ENCODE measurements around the gene WWP2.
"Not testable (repeated sequence)": the region's sequence is repeated elsewhere in the genome, so short reads cannot be mapped to it uniquely, and the experiment has no call there.

Gene WWP2

DNA sequence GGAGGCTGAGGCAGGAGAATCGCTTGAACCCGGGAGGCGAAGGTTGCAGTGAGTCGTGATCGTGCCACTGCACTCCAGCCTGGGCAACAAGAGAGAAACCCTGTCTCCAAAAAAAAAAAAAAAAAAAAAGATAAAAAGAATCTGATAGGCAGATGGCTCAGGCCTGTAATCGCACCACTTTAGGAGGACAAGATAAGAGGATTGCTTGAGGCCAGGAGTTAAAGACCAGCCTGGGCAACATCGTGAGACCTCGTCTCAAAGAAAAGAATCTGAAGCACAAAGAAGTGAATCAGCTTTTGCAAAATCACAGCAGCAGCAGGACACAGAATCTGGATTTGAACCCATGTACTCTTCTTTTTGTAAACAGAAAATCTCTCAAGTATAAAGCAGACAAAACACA, 15.0 kb upstream of the WWP2 start:
- no peak overlapping the region for H3K4me3 ChIP-seq (replicated peaks; ENCODE audit: low read depth, low read length)
- TF ChIP-seq, protein P1, sequence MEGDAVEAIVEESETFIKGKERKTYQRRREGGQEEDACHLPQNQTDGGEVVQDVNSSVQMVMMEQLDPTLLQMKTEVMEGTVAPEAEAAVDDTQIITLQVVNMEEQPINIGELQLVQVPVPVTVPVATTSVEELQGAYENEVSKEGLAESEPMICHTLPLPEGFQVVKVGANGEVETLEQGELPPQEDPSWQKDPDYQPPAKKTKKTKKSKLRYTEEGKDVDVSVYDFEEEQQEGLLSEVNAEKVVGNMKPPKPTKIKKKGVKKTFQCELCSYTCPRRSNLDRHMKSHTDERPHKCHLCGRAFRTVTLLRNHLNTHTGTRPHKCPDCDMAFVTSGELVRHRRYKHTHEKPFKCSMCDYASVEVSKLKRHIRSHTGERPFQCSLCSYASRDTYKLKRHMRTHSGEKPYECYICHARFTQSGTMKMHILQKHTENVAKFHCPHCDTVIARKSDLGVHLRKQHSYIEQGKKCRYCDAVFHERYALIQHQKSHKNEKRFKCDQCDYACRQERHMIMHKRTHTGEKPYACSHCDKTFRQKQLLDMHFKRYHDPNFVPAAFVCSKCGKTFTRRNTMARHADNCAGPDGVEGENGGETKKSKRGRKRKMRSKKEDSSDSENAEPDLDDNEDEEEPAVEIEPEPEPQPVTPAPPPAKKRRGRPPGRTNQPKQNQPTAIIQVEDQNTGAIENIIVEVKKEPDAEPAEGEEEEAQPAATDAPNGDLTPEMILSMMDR (IDR thresholded peaks at IDR 0.05; ENCODE audit: low read depth, low read length, missing control alignments) = no peak
- DNase-seq (ENCODE audit: extremely low read depth, low read depth) = no peak

DNA sequence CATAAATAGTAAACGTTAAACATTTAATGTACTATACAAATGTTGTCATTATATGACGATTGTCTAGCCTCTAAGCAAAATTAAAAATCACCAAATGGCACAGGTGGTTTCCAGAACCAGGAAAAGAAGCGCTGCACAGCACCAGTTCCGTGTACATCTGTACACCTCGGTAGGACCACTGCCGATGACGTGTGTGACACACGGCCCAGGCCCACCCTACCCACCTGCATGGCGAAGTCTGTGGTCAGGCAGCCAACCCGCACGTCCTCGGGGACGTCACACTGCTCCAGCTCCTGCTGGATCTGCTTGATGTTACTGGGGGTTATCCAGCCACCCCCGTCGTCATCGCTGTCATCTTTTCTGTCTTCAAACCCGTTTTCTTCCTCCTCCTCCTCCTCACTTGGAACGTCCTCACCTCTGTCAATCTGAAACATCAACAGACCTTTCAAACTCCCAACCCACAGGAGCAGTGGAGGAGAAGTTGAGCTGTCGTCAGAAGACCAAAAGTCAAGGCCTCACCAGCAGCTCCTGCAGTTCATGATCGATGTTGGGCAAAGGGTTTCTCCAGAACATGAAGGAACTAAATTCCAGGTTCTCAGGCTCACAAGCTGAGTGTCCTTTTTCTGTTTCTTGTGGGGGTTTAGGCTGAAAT, 13.3 kb upstream of the WWP2 start:
- DNase-seq (ENCODE audit: extremely low read depth, low read depth) = no peak
- TF ChIP-seq, protein P1 (IDR thresholded peaks at IDR 0.05; ENCODE audit: low read depth, low read length, missing control alignments) = no peak
- H3K4me3 ChIP-seq (replicated peaks; ENCODE audit: low read depth, low read length) = no peak overlapping the region

DNA sequence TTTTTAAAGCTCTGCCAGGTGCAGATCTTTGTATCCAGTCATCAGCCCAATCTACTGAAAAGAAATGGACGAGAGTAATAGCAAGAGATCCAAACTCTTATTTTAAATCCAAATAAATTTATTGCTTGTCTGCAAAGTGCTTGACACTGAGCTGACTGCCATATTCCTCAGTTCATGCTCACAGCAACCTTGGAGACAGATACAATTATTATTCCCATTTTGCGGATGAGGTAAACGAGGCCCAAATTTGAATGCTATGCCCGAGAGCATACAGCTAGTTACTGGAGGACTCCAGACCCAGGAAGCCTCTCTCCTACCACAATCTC, 8.0 kb upstream of the WWP2 start:
- no peak for DNase-seq (ENCODE audit: extremely low read depth, low read depth)
- TF ChIP-seq, protein P1 (IDR thresholded peaks at IDR 0.05; ENCODE audit: low read depth, low read length, missing control alignments) = no peak
- H3K4me3 ChIP-seq (replicated peaks; ENCODE audit: low read depth, low read length) = peak overlapping the region; percentile 99

DNA sequence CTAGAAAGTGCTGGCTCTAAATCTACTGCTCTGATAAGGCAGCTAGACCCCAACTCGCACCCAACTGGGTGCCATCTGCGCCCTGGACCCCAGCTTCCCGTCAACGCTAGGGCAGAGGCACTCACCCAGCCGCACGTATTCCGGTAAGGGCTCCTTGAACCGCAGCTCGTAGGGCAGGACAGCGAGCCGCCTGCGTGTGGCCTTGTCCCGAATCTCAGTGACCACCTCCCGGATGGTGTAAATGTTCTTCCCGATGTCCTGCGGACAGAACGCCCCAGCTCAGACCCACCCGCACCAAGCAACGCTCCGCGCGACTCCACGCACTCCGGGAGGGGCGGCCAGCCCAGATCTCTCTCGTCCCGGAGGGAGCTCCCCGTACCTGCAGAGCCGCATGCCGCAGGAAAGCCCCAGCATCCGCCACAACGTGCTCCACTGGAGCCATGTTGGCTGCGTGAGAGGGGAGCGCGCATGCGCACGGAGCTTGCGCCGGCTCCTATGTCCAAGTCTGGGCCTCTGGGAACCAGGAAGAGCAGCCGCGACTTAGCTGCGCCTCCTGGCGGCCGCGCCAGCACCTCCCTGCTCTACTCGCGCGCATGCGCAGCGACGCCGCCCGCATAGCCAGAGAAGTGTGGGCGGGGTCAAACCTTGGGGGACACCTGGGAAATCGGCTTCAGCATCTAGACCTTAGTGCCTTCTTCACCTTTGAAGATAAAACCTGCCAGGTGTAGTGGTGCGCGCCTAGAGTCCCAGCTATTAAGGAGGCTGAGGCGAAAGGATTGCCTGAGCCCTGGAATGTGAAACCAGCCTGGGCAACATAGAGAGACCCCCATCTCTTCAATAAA, 7.4 kb upstream of the WWP2 start, which contains the start of gene NOB1:
Gene NOB1, minus strand, starts transcription at position 458 of the 842 bp plus-strand sequence. Its CDS starts 16 bp downstream, at position 442.
- H3K4me3 ChIP-seq (replicated peaks; ENCODE audit: low read depth, low read length) = peak within 1 kb of the TSS; percentile 99
- DNase-seq (ENCODE audit: extremely low read depth, low read depth) = peak; percentile 91
- TF ChIP-seq, protein P1 (IDR thresholded peaks at IDR 0.05; ENCODE audit: low read depth, low read length, missing control alignments) = peak; percentile 99

DNA sequence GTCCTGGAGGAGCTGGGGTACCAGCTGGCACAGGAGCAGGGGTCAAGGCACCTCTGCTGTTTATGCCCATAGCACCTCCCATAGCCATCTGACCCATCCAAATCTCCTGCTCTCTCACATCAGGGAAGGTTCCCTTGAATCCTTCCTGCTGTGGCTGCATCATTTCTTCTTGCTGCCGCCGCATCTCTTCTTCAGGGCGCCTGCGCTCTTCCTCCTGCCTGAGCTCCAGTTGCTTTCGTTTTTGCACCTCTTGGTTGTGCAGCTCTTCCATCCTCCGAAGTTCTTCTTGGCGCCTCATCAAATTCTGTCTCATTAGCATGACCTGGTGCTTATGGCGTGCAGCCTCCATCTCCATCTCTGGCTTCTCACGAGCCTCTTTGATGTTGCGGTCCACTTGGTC, 5.4 kb upstream of the WWP2 start:
- H3K4me3 ChIP-seq (replicated peaks; ENCODE audit: low read depth, low read length) = no peak overlapping the region
- no peak for DNase-seq (ENCODE audit: extremely low read depth, low read depth)
- TF ChIP-seq, protein P1 (IDR thresholded peaks at IDR 0.05; ENCODE audit: low read depth, low read length, missing control alignments) = no peak

DNA sequence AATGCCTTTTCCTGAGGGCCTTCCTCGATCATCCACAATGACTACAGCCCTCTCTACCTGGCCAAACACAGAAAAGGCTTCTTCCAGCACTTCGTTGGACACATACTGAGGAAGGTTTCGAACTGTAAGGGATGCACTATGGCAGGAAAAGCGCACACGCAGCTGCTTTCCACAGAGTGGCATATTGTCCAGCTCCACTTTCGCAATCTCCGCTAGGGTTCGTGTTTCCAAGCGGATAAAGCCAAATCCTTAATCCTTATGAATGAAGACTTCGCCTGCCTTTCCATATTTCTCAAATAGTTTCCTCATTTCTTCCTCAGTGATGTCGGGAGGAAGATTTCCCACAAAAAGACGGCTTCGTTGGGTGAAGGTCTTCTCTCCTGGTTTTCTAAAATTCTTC, 4.8 kb upstream of the WWP2 start:
- H3K4me3 ChIP-seq (replicated peaks; ENCODE audit: low read depth, low read length); DNase-seq (ENCODE audit: extremely low read depth, low read depth): not testable (repeated sequence)

DNA sequence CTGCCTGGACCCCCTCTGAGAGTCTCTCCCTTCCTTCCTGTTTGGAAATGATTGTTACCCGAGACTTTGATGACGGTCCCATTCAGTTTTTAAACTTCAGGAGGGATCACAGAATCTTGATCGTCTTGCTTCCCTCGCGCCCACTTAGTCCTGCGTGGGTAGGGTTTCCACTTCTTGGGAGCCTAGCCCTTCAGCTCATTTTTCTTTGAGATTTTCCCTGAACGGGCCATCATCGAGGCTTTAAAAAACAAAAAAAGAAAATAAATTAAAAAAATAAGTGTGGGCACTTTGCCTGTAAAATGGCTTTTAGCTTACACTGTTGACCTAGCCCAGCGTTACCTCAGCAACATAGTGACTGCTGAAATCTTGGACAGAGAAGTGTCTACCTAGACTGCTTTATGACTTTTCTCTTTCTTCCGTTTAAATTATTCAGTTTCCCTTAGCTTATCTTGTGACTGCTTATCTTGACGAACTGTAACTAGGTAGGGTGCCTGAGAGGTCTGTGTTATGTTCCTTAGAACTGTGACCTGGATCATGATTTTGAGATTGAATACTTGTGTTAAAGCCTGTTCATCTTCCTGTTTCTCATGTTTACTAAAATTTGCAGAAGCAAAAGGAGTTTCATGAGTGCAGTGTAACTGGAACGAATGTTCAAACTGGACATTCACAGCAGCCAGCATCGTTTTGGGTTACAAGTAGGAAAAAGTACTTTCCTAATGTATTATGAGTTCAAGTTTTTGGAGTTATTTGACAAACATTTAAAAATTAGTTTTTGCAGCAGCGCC, 874 bp downstream of the WWP2 start:
- peak overlapping the region; percentile 81 for H3K4me3 ChIP-seq (replicated peaks; ENCODE audit: low read depth, low read length)
- no peak for DNase-seq (ENCODE audit: extremely low read depth, low read depth)
- TF ChIP-seq, protein P1 (IDR thresholded peaks at IDR 0.05; ENCODE audit: low read depth, low read length, missing control alignments) = no peak

Measured in HFF-Myc (cell line).